HepG2 (cell line): Measurements from ENCODE around the gene NDUFAF8. TPM values are rescaled to one million over a fixed set of nuclear protein-coding genes. Genes with fewer than 3 reads are reported as not detected.

Experiments used
- AHR ChIP-seq: IDR thresholded peaks from 2 replicates; pipeline ENCODE4 v1.6.1; 2018; ENCODE audit warnings: missing genetic modification reagents, missing compliant biosample characterization
- ATRX ChIP-seq: sonication (generic); formaldehyde crosslinking; IDR thresholded peaks from 2 replicates; pipeline ENCODE4 v1.4.0; 2020; ENCODE audit warnings: missing genetic modification reagents, borderline replicate concordance
- BRD4 ChIP-seq: sonication (generic); formaldehyde crosslinking; IDR thresholded peaks from 2 replicates; pipeline ENCODE4 v1.4.0; 2020; ENCODE audit warnings: missing genetic modification reagents
- GRHL1 ChIP-seq: sonication (generic); formaldehyde crosslinking; conservative IDR thresholded peaks from 2 replicates; pipeline ENCODE4 v1.8.0; 2022; ENCODE audit warnings: missing genetic modification reagents
- HHEX ChIP-seq: IDR thresholded peaks from 2 replicates; pipeline ENCODE4 v1.6.1; 2016; ENCODE audit warnings: control low read depth
- HNF4G ChIP-seq, 2 experiments: sonication (generic) in 1 of 2; formaldehyde crosslinking in 1 of 2; IDR thresholded peaks; 2 replicates each; pipeline versions ENCODE4 v1.4.0 to v1.6.1; 2011 to 2020; ENCODE audit warnings: borderline replicate concordance in 2 of 2, low read depth in 2 of 2, mild to moderate bottlenecking in 2 of 2, low read length in 1 of 2, missing genetic modification reagents in 1 of 2, moderate library complexity in 1 of 2
- HNRNPUL1 ChIP-seq: fragments of 200-400 bp; formaldehyde crosslinking; IDR thresholded peaks from 2 replicates; pipeline ENCODE4 v1.6.1; 2017; ENCODE audit warnings: low read depth, mild to moderate bottlenecking, low read length, moderate library complexity
- KAT8 ChIP-seq: IDR thresholded peaks from 2 replicates; pipeline ENCODE4 v1.6.1; 2016; ENCODE audit warnings: missing genetic modification reagents, missing compliant biosample characterization
- SAFB2 ChIP-seq: sonication (generic); formaldehyde crosslinking; IDR thresholded peaks from 2 replicates; pipeline ENCODE4 v1.5.1; 2020; ENCODE audit warnings: missing genetic modification reagents, low read depth, mild to moderate bottlenecking, borderline replicate concordance
- TCF7L2 ChIP-seq: IDR thresholded peaks from 2 replicates; pipeline ENCODE4 v1.6.1; 2011; ENCODE audit warnings: mild to moderate bottlenecking, low read depth, low read length, moderate library complexity
- ZNF101 ChIP-seq: sonication (generic); formaldehyde crosslinking; IDR thresholded peaks from 2 replicates; pipeline ENCODE4 v1.4.0; 2020; ENCODE audit warnings: mild to moderate bottlenecking, low read depth, missing genetic modification reagents, borderline replicate concordance
- ZNF207 ChIP-seq: fragments of 450-650 bp; IDR thresholded peaks from 2 replicates; pipeline ENCODE4 v1.6.1; 2016; ENCODE audit warnings: antibody characterized with exemption, borderline replicate concordance
- ZNF724P ChIP-seq: sonication (generic); formaldehyde crosslinking; IDR thresholded peaks from 2 replicates; pipeline ENCODE4 v1.8.0; 2022; ENCODE audit warnings: missing genetic modification reagents, borderline replicate concordance
- ZNF782 ChIP-seq: sonication (generic); formaldehyde crosslinking; IDR thresholded peaks from 2 replicates; pipeline ENCODE4 v1.4.0; 2020; ENCODE audit warnings: missing genetic modification reagents, mild to moderate bottlenecking, borderline replicate concordance
- ZXDC ChIP-seq: sonication (generic); formaldehyde crosslinking; IDR thresholded peaks from 2 replicates; pipeline ENCODE4 v1.5.0; 2020; ENCODE audit warnings: mild to moderate bottlenecking, missing genetic modification reagents
- polyA plus RNA-seq, 8 experiments: library from polyadenylated mRNA; depleted of rRNA in 3 of 8; stranded (reverse) in 7 of 8; unstranded in 1 of 8; fragments of >200 nt; fragmentation: Illumina TruSeq in 4 of 8; extraction: Trizol in 4 of 8; gene quantifications; 2 replicates each; pipeline versions ENCODE4 v1.2.1 to v1.2.3, GENCODE V29; 2011 to 2016; ENCODE audit warnings: low read depth in 4 of 8, missing spikeins in 1 of 8, mixed read lengths in 1 of 8; ENCODE audit not compliant: insufficient read depth in 1 of 8
- total RNA-seq, 5 experiments: library from RNA; depleted of rRNA; stranded (reverse); fragments of >200 nt; fragmentation: Illumina TruSeq; extraction: Trizol; gene quantifications; 2 replicates each; pipeline ENCODE4 v1.2.3, GENCODE V29; 2016; ENCODE audit warnings: low read depth in 1 of 5
- TF ChIP-seq, protein P1 (sequence below): sonication (generic); formaldehyde crosslinking; IDR thresholded peaks from 2 replicates; pipeline ENCODE4 v1.5.0; 2020; ENCODE audit warnings: mild to moderate bottlenecking, missing genetic modification reagents, borderline replicate concordance
- TF ChIP-seq, protein P2 (sequence below): sonication (generic); formaldehyde crosslinking; IDR thresholded peaks from 2 replicates; pipeline ENCODE4 v1.9.0; 2022; ENCODE audit warnings: low read depth, missing genetic modification reagents
- TF ChIP-seq, protein P3 (sequence below): fragments of 450-650 bp; IDR thresholded peaks from 2 replicates; pipeline ENCODE4 v1.6.1; 2017

The NDUFAF8 gene
- total and polyA plus RNA-seq, 2 of the 13 experiments (the other 11 are each of a cell fraction or from before 2014, with no cell fraction given), result 75.6 to 233 TPM

DNA sequence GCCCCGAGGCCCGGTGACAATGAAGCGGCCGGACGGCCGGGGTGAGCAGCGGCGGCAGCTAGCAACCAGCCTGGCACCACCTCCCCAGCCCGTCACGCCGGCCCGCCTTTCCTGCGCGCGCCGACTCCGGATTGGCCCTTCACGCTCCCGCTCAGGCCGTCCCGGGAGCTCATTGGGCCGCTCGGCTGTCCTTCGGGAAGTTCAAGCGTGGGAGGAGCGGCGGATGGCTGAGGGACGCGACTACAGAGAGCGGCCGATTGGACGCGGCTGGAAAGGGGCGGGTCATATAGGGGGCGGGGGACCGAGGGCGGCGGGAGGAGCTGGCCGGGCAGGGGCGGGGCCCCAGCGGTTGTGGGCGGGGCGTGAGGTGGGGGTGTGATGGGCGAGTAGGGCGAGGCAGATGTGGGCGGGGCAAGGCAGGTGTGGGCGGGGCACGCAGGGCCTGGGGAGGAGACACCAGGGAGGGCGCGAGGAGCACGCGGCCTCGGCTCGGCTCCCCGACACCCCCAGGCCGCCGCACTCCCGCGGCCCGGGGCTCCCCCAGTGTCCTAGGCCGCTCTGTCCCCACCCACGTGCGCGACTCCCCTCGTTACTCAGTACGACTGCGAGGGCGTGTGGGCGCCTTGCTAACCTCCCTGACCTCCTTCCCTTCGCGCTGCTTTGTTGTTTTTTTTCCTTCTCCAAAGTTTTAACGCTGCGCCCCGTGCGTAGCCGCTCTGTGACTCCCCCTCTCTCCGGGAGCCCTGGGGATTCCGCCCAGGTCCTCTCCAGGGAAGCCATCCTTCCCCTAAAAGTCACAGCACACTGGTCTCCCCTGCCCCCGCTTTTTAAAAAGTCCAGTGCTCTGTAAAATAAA is 16.0 kb upstream of the NDUFAF8 start, which contains the start of gene CEP131 (continued):
- TF ChIP-seq GRHL1 (CRISPR knock-in tag) (no peak), KAT8 (CRISPR knock-in tag) (peak; percentile 75), HHEX (CRISPR knock-in tag) (no peak), SAFB2 (no peak), ZNF101 (CRISPR knock-in tag) (no peak), ZNF207 (no peak), AHR (CRISPR knock-in tag) (peak; percentile 90; the same call in 1 of the 2 replicates), TCF7L2 (no peak), ZXDC (CRISPR knock-in tag) (no peak), HNRNPUL1 (no peak), BRD4 (CRISPR knock-in tag) (0 out of 2 replicates have a peak, but pooled peaks have one; percentile 65), ZNF724P (CRISPR knock-in tag) (peak; percentile 81; the same call in 1 of the 2 replicates), ZNF782 (peak; percentile 77), HNF4G (IDR thresholded peaks at IDR 0.05; ENCODE audit: borderline replicate concordance, low read depth, low read length) (no peak), HNF4G (CRISPR knock-in tag; IDR thresholded peaks at IDR 0.05; ENCODE audit: borderline replicate concordance, low read depth) (no peak), ATRX (no peak)
- TF ChIP-seq, protein P1, sequence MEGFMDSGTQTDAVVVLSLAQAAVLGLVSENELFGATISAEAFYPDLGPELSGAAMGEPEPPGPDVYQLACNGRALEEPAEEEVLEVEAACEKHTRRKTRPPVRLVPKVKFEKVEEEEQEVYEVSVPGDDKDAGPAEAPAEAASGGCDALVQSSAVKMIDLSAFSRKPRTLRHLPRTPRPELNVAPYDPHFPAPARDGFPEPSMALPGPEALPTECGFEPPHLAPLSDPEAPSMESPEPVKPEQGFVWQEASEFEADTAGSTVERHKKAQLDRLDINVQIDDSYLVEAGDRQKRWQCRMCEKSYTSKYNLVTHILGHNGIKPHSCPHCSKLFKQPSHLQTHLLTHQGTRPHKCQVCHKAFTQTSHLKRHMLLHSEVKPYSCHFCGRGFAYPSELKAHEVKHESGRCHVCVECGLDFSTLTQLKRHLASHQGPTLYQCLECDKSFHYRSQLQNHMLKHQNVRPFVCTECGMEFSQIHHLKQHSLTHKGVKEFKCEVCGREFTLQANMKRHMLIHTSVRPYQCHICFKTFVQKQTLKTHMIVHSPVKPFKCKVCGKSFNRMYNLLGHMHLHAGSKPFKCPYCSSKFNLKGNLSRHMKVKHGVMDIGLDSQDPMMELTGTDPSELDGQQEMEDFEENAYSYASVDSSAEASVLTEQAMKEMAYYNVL (CRISPR knock-in tag), result no peak
- TF ChIP-seq, protein P2, sequence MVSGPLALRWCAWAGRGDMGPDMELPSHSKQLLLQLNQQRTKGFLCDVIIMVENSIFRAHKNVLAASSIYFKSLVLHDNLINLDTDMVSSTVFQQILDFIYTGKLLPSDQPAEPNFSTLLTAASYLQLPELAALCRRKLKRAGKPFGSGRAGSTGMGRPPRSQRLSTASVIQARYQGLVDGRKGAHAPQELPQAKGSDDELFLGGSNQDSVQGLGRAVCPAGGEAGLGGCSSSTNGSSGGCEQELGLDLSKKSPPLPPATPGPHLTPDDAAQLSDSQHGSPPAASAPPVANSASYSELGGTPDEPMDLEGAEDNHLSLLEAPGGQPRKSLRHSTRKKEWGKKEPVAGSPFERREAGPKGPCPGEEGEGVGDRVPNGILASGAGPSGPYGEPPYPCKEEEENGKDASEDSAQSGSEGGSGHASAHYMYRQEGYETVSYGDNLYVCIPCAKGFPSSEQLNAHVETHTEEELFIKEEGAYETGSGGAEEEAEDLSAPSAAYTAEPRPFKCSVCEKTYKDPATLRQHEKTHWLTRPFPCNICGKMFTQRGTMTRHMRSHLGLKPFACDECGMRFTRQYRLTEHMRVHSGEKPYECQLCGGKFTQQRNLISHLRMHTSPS (CRISPR knock-in tag), result no peak; the same call in 1 of the 2 replicates
- TF ChIP-seq, protein P3, sequence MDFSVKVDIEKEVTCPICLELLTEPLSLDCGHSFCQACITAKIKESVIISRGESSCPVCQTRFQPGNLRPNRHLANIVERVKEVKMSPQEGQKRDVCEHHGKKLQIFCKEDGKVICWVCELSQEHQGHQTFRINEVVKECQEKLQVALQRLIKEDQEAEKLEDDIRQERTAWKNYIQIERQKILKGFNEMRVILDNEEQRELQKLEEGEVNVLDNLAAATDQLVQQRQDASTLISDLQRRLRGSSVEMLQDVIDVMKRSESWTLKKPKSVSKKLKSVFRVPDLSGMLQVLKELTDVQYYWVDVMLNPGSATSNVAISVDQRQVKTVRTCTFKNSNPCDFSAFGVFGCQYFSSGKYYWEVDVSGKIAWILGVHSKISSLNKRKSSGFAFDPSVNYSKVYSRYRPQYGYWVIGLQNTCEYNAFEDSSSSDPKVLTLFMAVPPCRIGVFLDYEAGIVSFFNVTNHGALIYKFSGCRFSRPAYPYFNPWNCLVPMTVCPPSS, result no peak
